HEK293T (cell line): ENCODE data around the gene ESRP2.

Source experiments
- CTCF ChIA-PET: fragments of 350-600 bp; formaldehyde crosslinking; extraction: SDS; loops from one replicate; lab custom pipeline; 2021; ENCODE audit warnings: antibody characterized with exemption, inconsistent platforms; lab: Yijun Ruan, JAX
- POLR2A ChIA-PET: fragments of 350-600 bp; formaldehyde crosslinking; extraction: SDS; loops from one replicate; lab custom pipeline; 2020; ENCODE audit warnings: antibody characterized with exemption, inconsistent platforms; lab: Yijun Ruan, JAX
- DNase-seq: peaks from one replicate; pipeline ENCODE4 v3.0.0; 2012; ENCODE audit warnings: mixed read lengths; ENCODE audit errors: extremely low spot score
- ARNT ChIP-seq: fragments of 450-650 bp; IDR thresholded peaks from 2 replicates; pipeline ENCODE4 v1.6.1; 2017; ENCODE audit warnings: mild to moderate bottlenecking
- BHLHE40 ChIP-seq: fragments of 450-650 bp; IDR thresholded peaks from 2 replicates; pipeline ENCODE4 v1.6.1; 2016; ENCODE audit warnings: mild to moderate bottlenecking, moderate library complexity, borderline replicate concordance
- CTBP1 ChIP-seq: fragments of 450-650 bp; IDR thresholded peaks from 2 replicates; pipeline ENCODE4 v1.6.1; 2016; ENCODE audit warnings: borderline replicate concordance
- ELF4 ChIP-seq: fragments of 450-650 bp; IDR thresholded peaks from 2 replicates; pipeline ENCODE4 v1.6.1; 2017; ENCODE audit warnings: antibody characterized with exemption
- FOXA1 ChIP-seq: fragments of 450-650 bp; IDR thresholded peaks from 2 replicates; pipeline ENCODE4 v1.6.1; 2016; ENCODE audit warnings: mild to moderate bottlenecking
- FOXK2 ChIP-seq: fragments of 450-650 bp; IDR thresholded peaks from 2 replicates; pipeline ENCODE4 v1.6.1; 2016; ENCODE audit warnings: mild to moderate bottlenecking
- FOXM1 ChIP-seq: fragments of 450-650 bp; IDR thresholded peaks from 2 replicates; pipeline ENCODE4 v1.6.1; 2017; ENCODE audit warnings: mild to moderate bottlenecking, borderline replicate concordance
- HDGF ChIP-seq: fragments of 450-650 bp; IDR thresholded peaks from 2 replicates; pipeline ENCODE4 v1.6.1; 2017; ENCODE audit warnings: antibody characterized with exemption, borderline replicate concordance
- L3MBTL2 ChIP-seq: fragments of 450-650 bp; conservative IDR thresholded peaks from 2 replicates; pipeline ENCODE4 v1.6.1; 2016; ENCODE audit warnings: mild to moderate bottlenecking
- LEF1 ChIP-seq: fragments of 450-650 bp; IDR thresholded peaks from 2 replicates; pipeline ENCODE4 v1.6.1; 2017; ENCODE audit warnings: mild to moderate bottlenecking, borderline replicate concordance
- NFRKB ChIP-seq: fragments of 450-650 bp; IDR thresholded peaks from 2 replicates; pipeline ENCODE4 v1.6.1; 2016; ENCODE audit warnings: mild to moderate bottlenecking, moderate library complexity
- SP1 ChIP-seq: fragments of 450-650 bp; IDR thresholded peaks from 2 replicates; pipeline ENCODE4 v1.6.1; 2017
- SUZ12 ChIP-seq: fragments of 450-650 bp; IDR thresholded peaks from 2 replicates; pipeline ENCODE4 v1.6.1; 2016; ENCODE audit warnings: mild to moderate bottlenecking
- TARDBP ChIP-seq: fragments of 450-650 bp; IDR thresholded peaks from 2 replicates; pipeline ENCODE4 v1.6.1; 2016
- ZNF384 ChIP-seq: fragments of 450-650 bp; IDR thresholded peaks from 2 replicates; pipeline ENCODE4 v1.6.1; 2016
- TF ChIP-seq, protein P1 (sequence below): fragments of 450-650 bp; IDR thresholded peaks from 2 replicates; pipeline ENCODE4 v1.6.1; 2016

ESRP2 gene

DNA sequence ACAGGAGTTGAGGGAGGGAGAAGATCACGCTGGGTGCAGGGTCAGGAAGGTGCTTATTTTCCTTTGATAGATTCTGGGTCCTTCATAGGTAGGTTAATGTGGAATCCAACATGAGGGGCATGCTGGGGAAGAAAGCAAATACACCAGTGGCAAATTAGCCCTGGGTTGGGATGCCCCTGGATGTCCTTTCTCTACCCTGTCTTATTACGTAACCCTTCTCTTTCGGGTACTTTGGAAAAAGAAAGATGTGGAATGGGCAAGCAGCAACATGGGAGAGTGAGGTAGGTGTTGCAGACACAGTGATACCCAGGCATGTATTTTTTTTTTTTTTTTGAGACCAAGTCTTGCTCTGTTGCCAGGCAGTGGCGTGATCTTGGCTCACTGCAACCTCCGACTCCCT lies 37.5 kb upstream of the ESRP2 start:
- TF ChIP-seq FOXA1 (no peak), ELF4 (no peak), ZNF384 (no peak), LEF1 (no peak), BHLHE40 (no peak), L3MBTL2 (no peak), HDGF (no peak), FOXM1 (no peak), TARDBP (no peak), SP1 (no peak), SUZ12 (no peak), CTBP1 (no peak), FOXK2 (no peak), ARNT (no peak)
- TF ChIP-seq, protein P1, sequence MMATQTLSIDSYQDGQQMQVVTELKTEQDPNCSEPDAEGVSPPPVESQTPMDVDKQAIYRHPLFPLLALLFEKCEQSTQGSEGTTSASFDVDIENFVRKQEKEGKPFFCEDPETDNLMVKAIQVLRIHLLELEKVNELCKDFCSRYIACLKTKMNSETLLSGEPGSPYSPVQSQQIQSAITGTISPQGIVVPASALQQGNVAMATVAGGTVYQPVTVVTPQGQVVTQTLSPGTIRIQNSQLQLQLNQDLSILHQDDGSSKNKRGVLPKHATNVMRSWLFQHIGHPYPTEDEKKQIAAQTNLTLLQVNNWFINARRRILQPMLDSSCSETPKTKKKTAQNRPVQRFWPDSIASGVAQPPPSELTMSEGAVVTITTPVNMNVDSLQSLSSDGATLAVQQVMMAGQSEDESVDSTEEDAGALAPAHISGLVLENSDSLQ: no peak
- POLR2A ChIA-PET: interaction anchor here (1.3 kb wide), 1 partner anchor 10 kb away, joined by 3 read pairs; no protein-coding TSS in a partner anchor
- DNase-seq: no peak
- CTCF ChIA-PET: interaction anchor here (1.3 to 1.4 kb wide), 2 partner anchors 9 to 54 kb away, joined by 3 to 5 read pairs; partner anchors contain the start of gene SLC7A6

DNA sequence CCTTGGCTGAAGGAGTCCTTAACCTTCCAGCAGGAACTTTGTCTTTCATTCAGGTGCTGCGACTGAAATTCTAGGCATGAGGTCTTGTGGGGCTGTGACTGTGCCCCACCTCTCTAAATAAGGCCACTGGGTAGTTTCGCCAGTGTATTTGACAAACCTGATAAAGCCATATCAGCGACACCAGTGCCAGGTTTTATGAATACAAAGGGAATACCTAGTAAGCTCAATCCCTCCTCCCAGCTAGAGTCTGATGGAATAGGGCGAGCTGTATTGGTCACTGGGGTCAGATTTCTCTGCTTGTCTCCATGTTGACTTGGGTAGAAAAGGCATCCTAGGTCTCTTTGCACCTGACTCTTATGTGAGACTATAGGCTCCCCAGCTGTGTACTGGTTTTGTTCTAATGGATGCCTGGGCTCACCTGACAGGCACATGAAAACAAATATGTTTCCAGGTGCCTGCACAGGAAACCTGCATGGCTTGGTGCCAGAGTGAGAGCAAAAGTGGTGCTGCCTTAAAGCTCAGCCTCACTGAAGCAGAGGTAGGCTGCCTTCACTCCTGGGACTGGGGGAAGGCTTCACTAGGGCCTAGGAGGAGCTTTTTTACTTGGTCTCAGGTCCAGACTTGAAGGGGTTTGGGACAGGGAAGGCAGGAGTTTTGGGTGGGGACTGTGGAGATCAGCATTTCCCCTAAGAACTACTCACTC lies 36.7 kb upstream of the ESRP2 start:
- CTCF ChIA-PET: interaction anchor here (1.3 to 1.4 kb wide), 2 partner anchors 9 to 55 kb away, joined by 3 to 5 read pairs; partner anchors contain the start of gene SLC7A6
- POLR2A ChIA-PET: interaction anchor here (0.8 to 1.3 kb wide), 2 partner anchors 11 to 12 kb away, joined by 3 read pairs; no protein-coding TSS in a partner anchor
- no peak for DNase-seq
- TF ChIP-seq TARDBP (no peak), NFRKB (no peak), ARNT (no peak), ZNF384 (no peak), SP1 (no peak)

DNA sequence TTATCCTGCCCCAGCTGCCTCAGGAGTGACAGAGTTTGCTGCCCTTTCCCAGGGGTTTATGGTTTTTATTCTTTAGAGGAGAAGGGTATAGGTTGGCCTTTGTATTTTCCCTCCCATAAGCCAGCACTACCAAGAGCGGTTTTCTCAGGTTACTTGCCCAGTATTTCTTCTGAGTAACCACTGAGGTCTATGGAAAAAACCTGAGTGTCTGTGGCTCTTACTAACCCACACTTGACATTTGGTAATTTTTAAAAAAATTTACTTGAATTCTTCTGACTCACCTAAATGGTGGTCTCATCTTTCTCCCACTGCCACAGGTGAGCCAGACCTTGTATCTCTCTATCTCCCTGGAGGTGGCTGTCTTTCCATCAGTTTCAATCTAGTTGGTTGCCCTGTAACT lies 34.4 kb upstream of the ESRP2 start:
- CTCF ChIA-PET: no interaction called here

DNA sequence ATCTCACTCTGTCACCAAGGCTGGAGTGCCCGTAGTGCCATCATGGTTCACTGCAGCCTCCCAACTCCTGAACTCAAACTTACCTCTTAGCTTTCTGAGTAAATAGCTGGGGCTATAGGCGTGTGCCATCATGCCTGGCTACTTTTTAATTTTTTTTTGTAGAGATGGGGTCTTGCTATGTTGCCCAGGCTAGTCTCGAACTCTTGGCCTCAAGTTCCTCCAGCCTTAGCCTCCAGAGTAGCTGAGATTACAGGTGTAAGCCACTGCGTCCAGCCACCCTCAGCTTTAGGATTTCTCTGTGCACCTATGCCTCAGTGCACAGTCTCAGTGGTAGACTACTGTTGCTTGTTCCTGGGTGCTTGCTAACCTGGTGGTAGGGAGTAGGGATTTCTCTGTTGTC lies 33.9 kb upstream of the ESRP2 start:
- ChIA-PET POLR2A (no interaction called here), CTCF (no interaction called here)
- no peak for TF ChIP-seq LEF1
- TF ChIP-seq SUZ12: no peak
- TF ChIP-seq FOXM1: no peak
- no peak for TF ChIP-seq ARNT
- TF ChIP-seq HDGF: no peak
- TF ChIP-seq FOXA1: no peak
- TF ChIP-seq L3MBTL2: no peak
- TF ChIP-seq FOXK2: no peak
- TF ChIP-seq TARDBP: no peak
- TF ChIP-seq CTBP1: no peak
- no peak for TF ChIP-seq NFRKB
- TF ChIP-seq ZNF384: no peak
- no peak for DNase-seq

More for the DNA sequence above, 34.4 kb upstream of the ESRP2 start:
- POLR2A ChIA-PET: no interaction called here
- no peak for DNase-seq
- TF ChIP-seq SUZ12: no peak
- no peak for TF ChIP-seq SP1

DNA sequence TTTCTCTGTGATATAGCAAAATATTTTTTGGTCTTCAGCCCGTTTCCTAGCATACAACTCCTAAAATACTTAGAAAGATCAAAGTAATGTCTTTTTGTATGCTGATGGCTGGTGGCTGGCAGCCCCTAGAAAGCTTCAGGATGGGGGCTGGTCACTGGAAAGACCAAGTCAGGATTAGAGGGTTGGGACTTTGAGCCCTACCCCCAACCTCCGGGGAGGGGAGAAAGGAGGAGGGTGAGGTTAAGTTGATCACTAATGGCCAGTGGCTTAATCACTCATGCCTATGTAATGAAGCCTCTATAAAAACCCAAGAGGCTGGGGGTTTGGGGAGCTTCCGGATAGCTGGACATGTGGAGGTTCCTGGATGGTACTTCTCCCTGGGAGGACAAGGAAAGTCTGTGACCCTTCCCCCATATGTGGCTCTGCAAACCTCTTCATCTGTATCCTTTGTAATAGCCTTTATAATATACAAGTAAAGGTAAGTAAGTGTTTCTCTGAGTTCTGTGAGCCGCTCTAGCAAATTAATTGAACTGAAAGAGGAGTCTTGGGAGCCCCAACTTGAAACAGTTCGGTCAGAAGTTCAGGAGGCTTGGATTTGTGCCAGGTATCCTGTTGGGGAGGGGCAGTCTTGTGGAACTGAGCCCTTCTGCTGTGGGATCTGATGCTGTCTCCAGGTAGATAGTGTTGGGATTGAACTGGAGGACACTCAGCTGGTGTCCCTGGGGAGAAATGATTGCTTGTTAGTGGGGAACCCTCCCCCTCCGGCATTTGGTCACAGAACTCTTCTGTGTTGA lies 31.9 kb upstream of the ESRP2 start:
- TF ChIP-seq ELF4 (no peak), CTBP1 (no peak), FOXM1 (no peak), LEF1 (no peak), NFRKB (no peak), FOXA1 (no peak), TARDBP (no peak), ZNF384 (no peak), HDGF (no peak), FOXK2 (no peak), SP1 (no peak), BHLHE40 (no peak), L3MBTL2 (no peak), ARNT (no peak)
- TF ChIP-seq, protein P1: no peak
- CTCF ChIA-PET: no interaction called here
- DNase-seq: no peak
- POLR2A ChIA-PET: interaction anchor here (1.9 kb wide), 1 partner anchor 43 kb away, joined by 9 read pairs; the partner anchor contains the start of genes PRMT7 and SLC7A6OS
